Mesenchymal stem cell (in vitro differentiated cells and primary cell): ENCODE measurements around the gene LPP. TPM values are rescaled to one million over a fixed set of nuclear protein-coding genes. Genes with fewer than 3 reads are reported as not detected.

ENCODE experiments used
- DNase-seq: peaks from one replicate; pipeline ENCODE4 v3.0.0-alpha.2; 2013
- H2AFZ ChIP-seq: one replicate; pipeline ENCODE4 v1.6.1; 2013; ENCODE audit warnings: low read depth, mild to moderate bottlenecking, control low read depth, inconsistent platforms, low read length, moderate library complexity
- H2AK5ac ChIP-seq: 2 replicates; pipeline ENCODE4 v1.6.1; 2013; ENCODE audit warnings: low read length, moderate library complexity, mild to moderate bottlenecking, inconsistent platforms; ENCODE audit not compliant: severe bottlenecking
- H2BK120ac ChIP-seq: one replicate; pipeline ENCODE4 v1.6.1; 2013; ENCODE audit warnings: low read depth, mild to moderate bottlenecking, inconsistent platforms, low read length, moderate library complexity
- H2BK12ac ChIP-seq, 2 experiments: one replicate each; pipeline ENCODE4 v1.6.1; 2013; ENCODE audit warnings: inconsistent platforms in 2 of 2, low read length in 2 of 2, mild to moderate bottlenecking in 2 of 2, moderate library complexity in 2 of 2, control low read depth in 1 of 2
- H2BK15ac ChIP-seq: one replicate; pipeline ENCODE4 v1.6.1; 2013; ENCODE audit warnings: mild to moderate bottlenecking, low read depth, inconsistent platforms; ENCODE audit not compliant: poor library complexity, severe bottlenecking
- H2BK5ac ChIP-seq: 2 replicates; pipeline ENCODE4 v1.6.1; 2013; ENCODE audit warnings: low read depth, mild to moderate bottlenecking, low read length, control low read depth, inconsistent platforms; ENCODE audit not compliant: poor library complexity, severe bottlenecking
- H3K14ac ChIP-seq, 2 experiments: one replicate each; pipeline ENCODE4 v1.6.1; 2013; ENCODE audit warnings: inconsistent platforms in 2 of 2, low read length in 2 of 2, control low read depth in 1 of 2, mild to moderate bottlenecking in 1 of 2, moderate library complexity in 1 of 2
- H3K18ac ChIP-seq, 2 experiments: one replicate each; pipeline ENCODE4 v1.6.1; 2013; ENCODE audit warnings: inconsistent platforms in 2 of 2, low read length in 2 of 2, control low read depth in 1 of 2, low read depth in 1 of 2, mild to moderate bottlenecking in 1 of 2
- H3K23ac ChIP-seq, 2 experiments: one replicate each; pipeline ENCODE4 v1.6.1; 2013; ENCODE audit warnings: inconsistent platforms in 2 of 2, low read length in 2 of 2, mild to moderate bottlenecking in 2 of 2, moderate library complexity in 2 of 2, control low read depth in 1 of 2
- H3K27ac ChIP-seq: 2 replicates; pipeline ENCODE4 v1.5.1; 2013; ENCODE audit warnings: mild to moderate bottlenecking, moderate library complexity, low read length, control low read depth, inconsistent platforms; ENCODE audit not compliant: poor library complexity, severe bottlenecking
- H3K27me3 ChIP-seq, 2 experiments: 2 replicates each; pipeline versions ENCODE4 v1.6.1 to v1.7.0; 2013; ENCODE audit warnings: low read length in 2 of 2, mild to moderate bottlenecking in 2 of 2, moderate library complexity in 2 of 2, control low read depth in 1 of 2, inconsistent platforms in 1 of 2; ENCODE audit not compliant: control insufficient read depth in 1 of 2, insufficient read depth in 1 of 2
- H3K36me3 ChIP-seq, 2 experiments: 2 replicates each; pipeline versions ENCODE4 v1.6.1 to v1.7.0; 2013; ENCODE audit warnings: low read length in 2 of 2, control low read depth in 1 of 2, inconsistent platforms in 1 of 2, low read depth in 1 of 2, mild to moderate bottlenecking in 1 of 2; ENCODE audit not compliant: insufficient read depth in 2 of 2, control insufficient read depth in 1 of 2
- H3K4ac ChIP-seq, 2 experiments: one replicate each; pipeline ENCODE4 v1.6.1; 2013; ENCODE audit warnings: inconsistent platforms in 2 of 2, low read length in 2 of 2, mild to moderate bottlenecking in 2 of 2, moderate library complexity in 2 of 2, control low read depth in 1 of 2, low read depth in 1 of 2
- H3K4me1 ChIP-seq: 2 replicates; pipeline ENCODE4 v1.6.1; 2013; ENCODE audit warnings: low read depth, low read length, control low read depth; ENCODE audit not compliant: control insufficient read depth, insufficient read depth
- H3K4me2 ChIP-seq: 2 replicates; pipeline ENCODE4 v1.6.1; 2013; ENCODE audit warnings: low read length, mild to moderate bottlenecking, inconsistent platforms; ENCODE audit not compliant: poor library complexity, severe bottlenecking
- H3K4me3 ChIP-seq, 2 experiments: 2 replicates each; pipeline versions ENCODE4 v1.5.1 to v1.7.0; 2013; ENCODE audit warnings: low read length in 2 of 2, mild to moderate bottlenecking in 2 of 2, control low read depth in 1 of 2, low read depth in 1 of 2; ENCODE audit not compliant: insufficient read depth in 1 of 2
- H3K79me1 ChIP-seq: replicated peaks from 2 replicates; pipeline ENCODE4 v1.6.1; 2013; ENCODE audit warnings: mild to moderate bottlenecking, control low read depth, low read length, inconsistent platforms; ENCODE audit not compliant: poor library complexity, severe bottlenecking
- H3K9ac ChIP-seq: 2 replicates; pipeline ENCODE4 v1.7.0; 2013; ENCODE audit warnings: mild to moderate bottlenecking, low read length, moderate library complexity
- H3K9me3 ChIP-seq: 2 replicates; pipeline ENCODE4 v1.7.0; 2013; ENCODE audit warnings: mild to moderate bottlenecking, low read length; ENCODE audit not compliant: control insufficient read depth
- H4K8ac ChIP-seq: one replicate; pipeline ENCODE4 v1.6.1; 2013; ENCODE audit warnings: inconsistent platforms, mild to moderate bottlenecking, low read length, moderate library complexity
- H4K91ac ChIP-seq: one replicate; pipeline ENCODE4 v1.6.1; 2013; ENCODE audit warnings: mild to moderate bottlenecking, low read length, inconsistent platforms
- WGBS: methylation state at CpG from one replicate; pipeline ENCODE4 v1.1.7; 2013; ENCODE audit warnings: mixed read lengths; 5-methylcytosine and 5-hydroxymethylcytosine counted together
- polyA plus RNA-seq, 2 experiments: library from polyadenylated mRNA; stranded (reverse); fragments of 200-250 nt; gene quantifications; one replicate each; pipeline ENCODE4 v1.2.3, GENCODE V29; 2013

The LPP gene, protein sequence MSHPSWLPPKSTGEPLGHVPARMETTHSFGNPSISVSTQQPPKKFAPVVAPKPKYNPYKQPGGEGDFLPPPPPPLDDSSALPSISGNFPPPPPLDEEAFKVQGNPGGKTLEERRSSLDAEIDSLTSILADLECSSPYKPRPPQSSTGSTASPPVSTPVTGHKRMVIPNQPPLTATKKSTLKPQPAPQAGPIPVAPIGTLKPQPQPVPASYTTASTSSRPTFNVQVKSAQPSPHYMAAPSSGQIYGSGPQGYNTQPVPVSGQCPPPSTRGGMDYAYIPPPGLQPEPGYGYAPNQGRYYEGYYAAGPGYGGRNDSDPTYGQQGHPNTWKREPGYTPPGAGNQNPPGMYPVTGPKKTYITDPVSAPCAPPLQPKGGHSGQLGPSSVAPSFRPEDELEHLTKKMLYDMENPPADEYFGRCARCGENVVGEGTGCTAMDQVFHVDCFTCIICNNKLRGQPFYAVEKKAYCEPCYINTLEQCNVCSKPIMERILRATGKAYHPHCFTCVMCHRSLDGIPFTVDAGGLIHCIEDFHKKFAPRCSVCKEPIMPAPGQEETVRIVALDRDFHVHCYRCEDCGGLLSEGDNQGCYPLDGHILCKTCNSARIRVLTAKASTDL
- polyA plus RNA-seq (2013, experiment 1 of 2) = 37.8 TPM
- polyA plus RNA-seq (2013, experiment 2 of 2) = 34.1 TPM

DNA sequence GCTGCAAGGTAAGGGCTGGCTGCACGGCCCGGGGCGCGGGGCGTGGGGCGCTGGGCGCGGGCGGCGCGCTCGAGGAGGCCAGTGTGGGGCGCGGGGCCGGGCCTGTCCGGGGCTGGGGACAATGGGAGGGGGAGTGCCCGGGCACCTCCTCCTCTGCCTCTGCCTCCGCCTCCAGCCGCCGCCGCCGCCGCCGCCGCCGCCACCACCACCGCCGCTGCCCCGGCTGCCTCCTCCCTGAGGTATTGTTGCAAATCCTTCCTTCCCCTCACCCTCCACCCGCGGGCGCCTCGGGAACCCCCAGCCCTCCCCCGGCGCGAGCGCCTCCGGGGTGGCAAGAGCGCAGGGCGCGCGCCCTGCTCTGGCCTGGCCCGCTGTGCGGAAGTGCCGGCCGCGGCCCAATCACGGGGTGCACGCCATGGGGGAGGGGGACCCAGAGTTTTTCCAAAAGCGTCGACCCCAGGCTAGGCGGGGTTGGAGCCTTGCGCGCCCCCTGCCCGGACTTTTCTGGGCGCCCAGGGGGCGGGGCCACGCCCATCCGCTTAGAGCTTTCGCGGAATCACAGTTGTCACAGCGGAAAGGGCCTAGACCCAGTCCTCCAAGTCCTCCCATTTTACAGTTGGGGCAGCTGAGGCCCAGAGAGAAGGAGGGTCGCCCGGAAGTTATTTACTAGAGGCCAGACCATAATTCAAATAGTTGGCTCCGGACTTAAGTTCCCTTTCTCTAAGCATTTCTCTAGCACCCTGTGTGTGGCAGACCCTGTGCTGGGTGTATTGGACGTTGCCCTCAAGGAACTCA, at the start of gene LPP:
TSS of gene LPP (plus strand) at position 144 of the 795 bp plus-strand sequence. CDS start 251,964 bp downstream, outside the sequence.
- peak within 1 kb of the TSS; percentile 89 for H3K4me2 ChIP-seq
- peak within 1 kb of the TSS; percentile 4 to 76 for H3K14ac ChIP-seq
- H2BK120ac ChIP-seq = peak within 1 kb of the TSS; percentile 100
- H3K27ac ChIP-seq = peak within 1 kb of the TSS; percentile 90
- peak within 1 kb of the TSS in 1 of 2 experiments; percentile 85 for H3K23ac ChIP-seq
- peaks cover 0 to 4% of the 10 kb centered on the region in 2 experiments for H3K36me3 ChIP-seq
- no peaks in the 10 kb centered on the region for H3K27me3 ChIP-seq
- peak within 1 kb of the TSS; percentile 62 to 94 for H3K4me3 ChIP-seq
- H2BK5ac ChIP-seq = peak within 1 kb of the TSS; percentile 97
- H3K9ac ChIP-seq = peak within 1 kb of the TSS; percentile 97
- H2BK15ac ChIP-seq = peak within 1 kb of the TSS; percentile 100
- peak within 1 kb of the TSS; percentile 76 to 85 for H2BK12ac ChIP-seq
- no peaks in the 10 kb centered on the region for H3K9me3 ChIP-seq
- peak within 1 kb of the TSS; percentile 57 for H2AFZ ChIP-seq
- H3K18ac ChIP-seq = peak within 1 kb of the TSS; percentile 91 to 99
- H4K91ac ChIP-seq = peak within 1 kb of the TSS; percentile 94
- peaks cover 11% of the 10 kb centered on the region for H3K4me1 ChIP-seq
- H3K79me1 ChIP-seq = no peaks in the 10 kb centered on the region
- peak within 1 kb of the TSS; percentile 90 to 96 for H3K4ac ChIP-seq
- WGBS = 3% methylated on average over 62 of the region's 66 CpGs
- H4K8ac ChIP-seq = peak within 1 kb of the TSS; percentile 87
- H2AK5ac ChIP-seq = peak within 1 kb of the TSS; percentile 90
- DNase-seq = peak; percentile 86

DNA sequence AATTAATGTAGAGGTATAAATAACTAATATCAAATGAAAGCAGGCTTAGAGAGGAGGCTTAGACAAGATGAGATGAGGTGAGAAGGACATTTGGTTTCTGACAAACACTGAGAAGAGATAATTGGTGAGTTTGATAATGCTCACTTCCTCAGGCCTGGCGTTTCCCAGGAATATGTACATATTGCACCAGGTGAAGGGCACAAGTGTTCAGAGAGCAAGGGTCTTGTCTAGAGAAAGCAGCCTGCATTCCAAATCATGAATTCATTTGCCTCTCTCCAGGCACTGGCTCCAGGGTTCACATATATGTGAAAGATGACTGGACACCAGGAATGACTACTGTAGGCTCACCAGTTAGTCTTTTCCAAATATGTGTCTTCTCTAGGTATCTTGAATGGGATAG, 48.0 kb upstream of the LPP start:
- Histone ChIP-seq H3K27me3 (no peaks in the 10 kb centered on the region), H3K9me3 (peaks cover 3% of the 10 kb centered on the region), H2BK120ac (no peak overlapping the region), H3K27ac (no peak overlapping the region), H2AK5ac (no peak overlapping the region), H3K4me2 (no peak overlapping the region), H3K9ac (no peak overlapping the region), H3K79me1 (no peaks in the 10 kb centered on the region), H3K23ac (no peak overlapping the region), H3K4me1 (no peaks in the 10 kb centered on the region), H2BK12ac (no peak overlapping the region), H3K4me3 (no peak overlapping the region), H2BK5ac (no peak overlapping the region), H2BK15ac (no peak overlapping the region), H3K14ac (no peak overlapping the region), H2AFZ (no peak overlapping the region), H4K8ac (no peak overlapping the region), H4K91ac (no peak overlapping the region), H3K36me3 (no peaks in the 10 kb centered on the region), H3K18ac (no peak overlapping the region), H3K4ac (no peak overlapping the region)
- WGBS = 100% methylated on average over 1 of the region's 1 CpG
- no peak for DNase-seq

DNA sequence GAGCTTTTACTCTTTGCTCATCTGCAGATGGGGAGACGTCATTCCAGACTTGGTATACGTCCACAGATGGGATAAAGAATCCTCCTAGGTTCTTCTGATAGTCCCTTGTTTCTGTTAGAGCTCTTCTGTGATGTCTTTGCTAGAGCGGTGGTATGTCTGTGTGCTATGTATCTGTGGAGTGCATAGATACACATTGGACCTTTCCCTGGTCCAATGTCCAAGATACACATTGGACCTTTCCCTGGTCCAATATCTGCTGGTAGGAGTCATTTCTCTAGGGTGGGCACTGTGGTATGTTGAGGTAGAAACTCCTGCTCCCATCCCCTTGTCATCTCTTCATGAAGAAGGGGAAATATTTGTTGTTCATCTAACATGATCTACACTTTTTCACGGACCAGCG, 47.5 kb upstream of the LPP start:
- whole genome bisulfite sequencing = 96% methylated on average over 4 of the region's 5 CpGs
- no peak overlapping the region for H4K91ac ChIP-seq
- no peak overlapping the region for H3K4me3 ChIP-seq
- no peak overlapping the region for H3K14ac ChIP-seq
- H3K9ac ChIP-seq = no peak overlapping the region
- no peak overlapping the region for H3K27ac ChIP-seq
- H3K79me1 ChIP-seq = no peaks in the 10 kb centered on the region
- no peaks in the 10 kb centered on the region for H3K36me3 ChIP-seq
- no peak overlapping the region for H2AK5ac ChIP-seq
- no peak overlapping the region for H3K18ac ChIP-seq
- no peak for DNase-seq
- no peaks in the 10 kb centered on the region for H3K9me3 ChIP-seq
- no peak overlapping the region for H3K4ac ChIP-seq
- H3K4me2 ChIP-seq = no peak overlapping the region
- no peak overlapping the region for H2BK12ac ChIP-seq
- no peaks in the 10 kb centered on the region for H3K4me1 ChIP-seq
- no peaks in the 10 kb centered on the region for H3K27me3 ChIP-seq
- H2AFZ ChIP-seq = no peak overlapping the region
- H2BK15ac ChIP-seq = no peak overlapping the region
- no peak overlapping the region for H3K23ac ChIP-seq
- no peak overlapping the region for H2BK120ac ChIP-seq
- no peak overlapping the region for H4K8ac ChIP-seq
- no peak overlapping the region for H2BK5ac ChIP-seq
